ENCODE results near the gene PSMB1. TPM values are rescaled to one million over a fixed set of nuclear protein-coding genes. Genes with fewer than 3 reads are reported as not detected.
A peak's percentile ranks its signal among the peaks of the same experiment; 100 is the strongest.

PSMB1 gene
- 92.4 and 94.3 TPM in 2 replicates for total RNA-seq
- total RNA-seq (2013): 144 TPM
- polyA plus RNA-seq: 118 and 134 TPM in 2 replicates
- polyA minus RNA-seq: 94.8 and 95.3 TPM in 2 replicates

GRCh38 chr6:170552765-170553533 is at the start of gene PSMB1:
Gene PSMB1, minus strand, starts transcription at chr6:170553307. Its CDS starts 65 bp downstream, at chr6:170553242.
- H3K9ac ChIP-seq (ENCODE audit: low read length): peak within 1 kb of the TSS; percentile 90
- peak within 1 kb of the TSS; percentile 71 to 99 (median 85) for H3K4me3 ChIP-seq (ENCODE audit: control extremely low read depth in 1 of 5, extremely low read depth in 1 of 5, insufficient read depth in 1 of 5, low read depth in 2 of 5, low read length in 4 of 5)
- DNase-seq: peak; percentile 88
- peak within 1 kb of the TSS; percentile 89 for H3K4me2 ChIP-seq (replicated peaks; ENCODE audit: low read depth, low read length, poor library complexity, severe bottlenecking)
- peaks cover 34% of the 10 kb centered on the region for H4K20me1 ChIP-seq (ENCODE audit: control insufficient read depth, insufficient read depth, low read length, poor library complexity, severe bottlenecking)
- H3K4me1 ChIP-seq (ENCODE audit: control insufficient read depth in 2 of 2, insufficient read depth in 2 of 2, low read length in 2 of 2): peaks cover 27 to 28% of the 10 kb centered on the region in 2 donors
- WGBS (ENCODE audit: insufficient coverage): under 1% methylated on average over 35 of the region's 41 CpGs
- H3K4me1 Mint-ChIP-seq: peaks cover 33% of the 10 kb centered on the region
- no peak within 1 kb of the TSS for H3K4me3 Mint-ChIP-seq
- peak within 1 kb of the TSS; percentile 4 for H3K27ac Mint-ChIP-seq
- intact Hi-C loops (cut with micrococcal nuclease): no loop called here
- peaks cover 85% of the 10 kb centered on the region for H3K79me2 ChIP-seq (ENCODE audit: control insufficient read depth, insufficient read depth, low read length)
- peak within 1 kb of the TSS; percentile 91 to 92 for H3K27ac ChIP-seq (ENCODE audit: low read length in 2 of 2)
- peaks cover 0 to 3% (median 0%) of the 10 kb centered on the region in 3 donors for H3K9me3 ChIP-seq (ENCODE audit: control extremely low read depth in 1 of 3, control insufficient read depth in 2 of 3, insufficient read depth in 1 of 3, low read length in 2 of 3)
- POLR2A ChIA-PET: interaction anchor here (0.8 to 2.3 kb wide), 5 partner anchors 31 to 1340 kb away, joined by 3 to 19 read pairs (median 7); partner anchors contain the start of genes C6orf120, DYNLT2, ERMARD and PDCD2
- peak; percentile 36 for ATAC-seq (ENCODE audit: low read depth)
- H3K27me3 Mint-ChIP-seq: no peaks in the 10 kb centered on the region
- H2AFZ ChIP-seq (ENCODE audit: insufficient read depth, low read depth, low read length, poor library complexity, severe bottlenecking): peak within 1 kb of the TSS; percentile 84
- H3K27me3 ChIP-seq (replicated peaks in 1 of 4; ENCODE audit: control extremely low read depth in 1 of 4, control insufficient read depth in 3 of 4, insufficient read depth in 4 of 4, low read length in 3 of 4): no peaks in the 10 kb centered on the region
- peaks cover 0 to 32% of the 10 kb centered on the region in 2 experiments for H3K36me3 ChIP-seq (replicated peaks in 1 of 2; ENCODE audit: control extremely low read depth in 1 of 2, control insufficient read depth in 1 of 2, extremely low read depth in 1 of 2, insufficient read depth in 2 of 2, low read length in 1 of 2)
- CTCF ChIA-PET: interaction anchor here (0.5 to 1.5 kb wide), 3 partner anchors 31 to 763 kb away, joined by 4 to 6 read pairs (median 5); partner anchors contain the start of gene PDCD2
- no peaks in the 10 kb centered on the region for H3K9me3 Mint-ChIP-seq (ENCODE audit: insufficient read depth)
- TF ChIP-seq EZH2 (IDR thresholded peaks at IDR 0.05; ENCODE audit: borderline replicate concordance, insufficient read depth, low read depth, low read length, poor library complexity, severe bottlenecking) (no peak), CTCF (IDR thresholded peaks at IDR 0.05) (no peak)

GRCh38 chr6:170597278-170597677 is 44.2 kb upstream of the PSMB1 start:
- ATAC-seq (ENCODE audit: low read depth) (no peak), DNase-seq (no peak)
- ChIA-PET CTCF (no interaction called here), POLR2A (no interaction called here)
- H3K27me3 Mint-ChIP-seq: peaks cover 43% of the 10 kb centered on the region
- H3K27ac Mint-ChIP-seq: no peak overlapping the region
- H3K9me3 Mint-ChIP-seq (ENCODE audit: insufficient read depth): peaks cover 6% of the 10 kb centered on the region
- H3K9ac ChIP-seq (ENCODE audit: low read length): no peak overlapping the region
- H3K4me1 ChIP-seq (ENCODE audit: control insufficient read depth in 2 of 2, insufficient read depth in 2 of 2, low read length in 2 of 2): no peaks in the 10 kb centered on the region
- H3K36me3 ChIP-seq (replicated peaks in 1 of 2; ENCODE audit: control extremely low read depth in 1 of 2, control insufficient read depth in 1 of 2, extremely low read depth in 1 of 2, insufficient read depth in 2 of 2, low read length in 1 of 2): no peaks in the 10 kb centered on the region
- peaks cover 0 to 15% (median 3%) of the 10 kb centered on the region in 4 experiments for H3K27me3 ChIP-seq (replicated peaks in 1 of 4; ENCODE audit: control extremely low read depth in 1 of 4, control insufficient read depth in 3 of 4, insufficient read depth in 4 of 4, low read length in 3 of 4)
- no peak overlapping the region for H3K4me2 ChIP-seq (replicated peaks; ENCODE audit: low read depth, low read length, poor library complexity, severe bottlenecking)
- H3K9me3 ChIP-seq (ENCODE audit: control extremely low read depth in 1 of 3, control insufficient read depth in 2 of 3, insufficient read depth in 1 of 3, low read length in 2 of 3): peaks cover 0 to 12% (median 3%) of the 10 kb centered on the region in 3 donors
- no peak overlapping the region for H3K4me3 ChIP-seq (ENCODE audit: control extremely low read depth in 1 of 5, extremely low read depth in 1 of 5, insufficient read depth in 1 of 5, low read depth in 2 of 5, low read length in 4 of 5)
- H3K79me2 ChIP-seq (ENCODE audit: control insufficient read depth, insufficient read depth, low read length): no peaks in the 10 kb centered on the region
- no peak overlapping the region for H2AFZ ChIP-seq (ENCODE audit: insufficient read depth, low read depth, low read length, poor library complexity, severe bottlenecking)
- no peaks in the 10 kb centered on the region for H3K4me1 Mint-ChIP-seq
- H4K20me1 ChIP-seq (ENCODE audit: control insufficient read depth, insufficient read depth, low read length, poor library complexity, severe bottlenecking): no peaks in the 10 kb centered on the region
- intact Hi-C loops (cut with micrococcal nuclease): no loop called here
- H3K27ac ChIP-seq (ENCODE audit: low read length in 2 of 2): no peak overlapping the region
- no peak overlapping the region for H3K4me3 Mint-ChIP-seq
- TF ChIP-seq CTCF (IDR thresholded peaks at IDR 0.05) (no peak), EZH2 (IDR thresholded peaks at IDR 0.05; ENCODE audit: borderline replicate concordance, insufficient read depth, low read depth, low read length, poor library complexity, severe bottlenecking) (no peak)
